ENCODE data around the gene IL1RN.

Gene IL1RN

DNA sequence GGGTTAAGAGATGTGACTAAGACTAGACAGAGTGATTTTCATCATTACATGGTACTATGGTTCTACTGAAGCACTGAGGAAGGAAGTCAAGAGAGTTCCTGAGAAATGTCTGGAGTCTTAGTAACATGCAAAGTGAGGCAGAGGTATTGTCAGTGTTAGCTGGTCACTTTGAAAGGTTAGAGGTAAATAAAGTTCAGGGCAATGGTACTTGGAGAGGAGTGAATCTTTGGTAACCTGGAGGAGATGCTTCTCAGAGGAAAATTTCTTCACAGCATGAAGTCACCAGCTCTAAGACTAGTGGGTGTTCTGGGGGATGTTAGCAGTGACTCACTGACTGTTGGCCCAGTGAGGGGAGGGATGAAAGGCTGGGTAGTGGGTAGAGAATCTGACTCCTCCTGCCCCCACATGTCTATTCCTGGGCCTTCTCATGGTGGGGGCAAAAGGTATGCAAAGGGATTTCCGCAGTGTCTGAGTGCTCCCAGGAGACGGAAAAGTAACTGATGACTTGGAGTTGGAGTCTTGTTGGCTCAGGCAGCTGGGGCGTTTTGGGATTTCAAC lies 23.3 kb upstream of the IL1RN start:
- no peak for TF ChIP-seq CTCF (IDR thresholded peaks at IDR 0.05; ENCODE audit: low read depth, low read length, missing control alignments)
- no peak overlapping the region for H3K4me3 ChIP-seq (ENCODE audit: low read depth, low read length)
- no peak for DNase-seq (ENCODE audit: low read depth)

DNA sequence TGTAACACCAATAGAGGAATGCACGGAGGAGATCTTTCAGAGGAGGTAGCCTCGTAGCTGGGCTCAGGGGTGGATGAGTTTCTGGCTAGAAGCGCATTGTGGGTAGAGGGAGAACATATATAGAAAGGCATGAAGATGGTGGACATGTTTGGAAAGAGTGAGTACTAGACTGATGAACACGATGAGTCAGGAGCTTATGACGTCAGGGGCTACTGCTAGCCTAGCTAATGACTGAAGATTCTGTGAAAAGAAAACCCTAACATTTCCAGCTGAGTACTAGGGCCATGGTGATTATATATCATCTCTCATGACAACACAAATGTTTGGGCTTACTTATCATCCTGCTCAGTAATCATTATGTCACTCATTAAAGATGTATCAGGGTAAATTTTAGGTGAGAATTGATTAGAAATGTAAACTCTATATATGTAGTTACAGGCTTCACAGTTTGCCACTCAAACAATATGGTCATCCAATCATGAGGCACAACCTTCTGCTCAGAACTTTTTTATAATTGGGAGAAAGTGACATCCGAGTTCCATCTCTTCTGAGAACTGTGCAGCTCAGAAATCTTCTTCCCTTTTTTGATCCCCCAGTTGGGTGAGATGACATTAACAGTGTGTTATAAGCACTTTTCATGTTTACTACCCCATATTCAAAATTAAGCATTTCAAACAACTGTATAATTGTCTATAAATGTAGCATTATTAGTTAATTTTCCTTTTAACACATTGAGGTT lies 22.2 kb upstream of the IL1RN start:
- DNase-seq (ENCODE audit: low read depth), result no peak
- H3K4me3 ChIP-seq (ENCODE audit: low read depth, low read length), result no peak overlapping the region
- no peak for TF ChIP-seq CTCF (IDR thresholded peaks at IDR 0.05; ENCODE audit: low read depth, low read length, missing control alignments)

- H3K4me3 ChIP-seq (ENCODE audit: low read depth, low read length), result no peak overlapping the region
- no peak for TF ChIP-seq CTCF (IDR thresholded peaks at IDR 0.05; ENCODE audit: low read depth, low read length, missing control alignments)
- no peak for DNase-seq (ENCODE audit: low read depth)
Measured at GRCh38 chr2:113111121-113111520, 16.3 kb upstream of the IL1RN start.

GRCh38 chr2:113111823-113112287 lies 15.5 kb upstream of the IL1RN start:
- H3K4me3 ChIP-seq (ENCODE audit: low read depth, low read length), result no peak overlapping the region
- DNase-seq (ENCODE audit: low read depth), result no peak
- TF ChIP-seq CTCF (IDR thresholded peaks at IDR 0.05; ENCODE audit: low read depth, low read length, missing control alignments), result no peak

DNA sequence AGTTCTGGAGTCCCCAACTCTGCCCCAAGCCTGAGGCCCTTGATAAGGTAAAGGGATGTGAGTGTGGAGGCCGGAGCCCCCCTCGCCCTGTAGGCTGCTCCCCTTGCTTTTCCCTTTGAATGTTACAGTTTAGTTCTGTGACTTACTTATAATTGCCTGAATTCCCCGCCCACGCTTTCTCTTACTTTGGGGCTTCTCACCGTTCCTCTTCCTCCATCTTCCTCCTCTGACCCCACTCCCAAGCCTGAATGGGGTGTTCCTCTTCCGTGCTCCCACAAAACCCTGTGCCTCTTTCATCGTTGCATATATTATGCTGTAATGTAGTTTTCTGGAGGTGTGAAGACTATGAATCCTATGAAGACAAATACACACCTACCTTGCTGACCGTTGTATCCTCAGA lies 15.0 kb upstream of the IL1RN start:
- no peak for TF ChIP-seq CTCF (IDR thresholded peaks at IDR 0.05; ENCODE audit: low read depth, low read length, missing control alignments)
- H3K4me3 ChIP-seq (ENCODE audit: low read depth, low read length), result no peak overlapping the region
- no peak for DNase-seq (ENCODE audit: low read depth)

DNA sequence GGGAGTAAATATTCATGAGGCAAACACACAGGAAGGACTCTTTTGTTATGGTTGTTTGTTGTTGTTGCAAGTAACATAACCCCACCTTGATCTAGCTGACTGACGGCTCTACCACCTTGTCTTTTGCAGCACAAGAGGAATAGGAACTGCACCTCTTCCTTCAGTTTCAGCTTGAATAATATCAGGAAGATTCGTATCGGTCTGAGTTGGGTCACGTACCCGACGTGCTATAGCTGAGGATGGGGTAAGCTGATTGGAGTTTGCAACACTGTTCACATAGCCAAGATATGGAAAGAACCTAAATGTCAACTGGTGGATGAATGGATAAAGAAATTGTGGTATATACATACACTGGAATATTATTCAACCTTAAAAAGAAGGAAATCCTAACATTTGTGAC lies 14.5 kb upstream of the IL1RN start:
- DNase-seq (ENCODE audit: low read depth), result no peak
- no peak for TF ChIP-seq CTCF (IDR thresholded peaks at IDR 0.05; ENCODE audit: low read depth, low read length, missing control alignments)
- no peak overlapping the region for H3K4me3 ChIP-seq (ENCODE audit: low read depth, low read length)

GRCh38 chr2:113113807-113114206 lies 13.6 kb upstream of the IL1RN start:
- H3K4me3 ChIP-seq (ENCODE audit: low read depth, low read length), result no peak overlapping the region
- DNase-seq (ENCODE audit: low read depth), result no peak
- TF ChIP-seq CTCF (IDR thresholded peaks at IDR 0.05; ENCODE audit: low read depth, low read length, missing control alignments), result no peak
